ENCODE results near the gene FAM90A1. TPM values are rescaled to one million over a fixed set of nuclear protein-coding genes. Genes with fewer than 3 reads are reported as not detected.
"Not testable (repeated sequence)": the region's sequence is repeated elsewhere in the genome, so short reads cannot be mapped to it uniquely, and the experiment has no call there.

Gene FAM90A1, protein sequence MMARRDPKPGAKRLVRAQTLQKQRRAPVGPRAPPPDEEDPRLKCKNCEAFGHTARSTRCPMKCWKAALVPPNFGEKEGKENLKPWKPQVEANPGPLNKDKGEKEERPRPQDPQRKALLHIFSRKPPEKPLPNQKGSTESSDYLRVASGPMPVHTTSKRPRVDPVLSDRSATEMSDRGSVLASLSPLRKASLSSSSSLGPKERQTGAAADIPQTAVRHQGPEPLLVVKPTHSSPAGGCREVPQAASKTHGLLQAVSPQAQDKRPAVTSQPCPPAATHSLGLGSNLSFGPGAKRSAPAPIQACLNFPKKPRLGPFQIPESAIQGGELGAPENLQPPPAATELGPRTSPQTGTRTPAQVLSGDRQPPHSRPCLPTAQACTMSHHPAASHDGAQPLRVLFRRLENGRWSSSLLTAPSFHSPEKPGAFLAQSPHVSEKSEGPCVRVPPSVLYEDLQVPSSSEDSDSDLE
- under 0.01 TPM for total RNA-seq

DNA sequence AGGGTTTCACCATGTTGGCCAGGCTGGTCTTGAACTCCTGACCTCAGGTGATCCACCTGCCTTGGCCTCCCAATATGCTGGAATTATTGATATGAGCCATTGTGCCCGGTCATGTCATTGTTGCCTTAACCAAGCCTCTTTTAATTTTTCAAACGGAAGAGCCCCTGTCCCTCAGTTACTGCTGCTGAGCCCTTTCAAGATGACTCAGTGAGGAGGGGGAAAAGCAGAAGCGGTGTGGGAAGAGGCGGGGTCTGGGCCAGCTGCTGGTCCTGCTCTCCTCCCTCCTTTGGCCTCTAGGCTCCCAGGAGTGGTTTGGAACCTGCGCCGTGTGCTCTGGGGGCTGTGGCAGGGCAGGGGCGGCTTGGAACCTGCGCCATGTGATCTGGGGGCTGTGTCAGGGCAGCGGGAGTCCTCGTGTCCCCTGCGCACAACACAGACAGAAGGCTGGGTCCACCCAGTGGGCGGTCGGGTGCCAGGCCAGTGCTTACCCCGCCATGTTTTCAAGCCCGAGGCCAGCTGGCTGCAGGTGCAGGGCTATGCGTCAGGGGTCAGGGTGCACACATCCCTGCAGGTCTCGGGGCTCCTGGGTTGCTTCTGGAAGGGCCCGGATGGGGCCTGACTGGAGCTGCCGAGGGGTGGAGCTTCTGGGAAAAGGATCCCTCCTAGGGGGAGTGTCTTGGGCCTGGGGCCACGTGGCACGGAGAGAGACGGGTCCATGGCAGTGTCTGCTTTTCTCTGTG lies at the start of gene FAM90A1:
Gene FAM90A1 (minus strand): TSS at position 627 of the 740 bp plus-strand sequence. CDS start 2,786 bp downstream, outside the sequence.
- DNase-seq (ENCODE audit: low read depth in 2 of 3, low spot score in 2 of 3) = peak in 2 of 3 donors; percentile 42 to 59

GRCh38 chr12:8276397-8276796 lies 49.0 kb upstream of the FAM90A1 start:
- not testable (repeated sequence) for DNase-seq (ENCODE audit: low read depth in 2 of 3, low spot score in 2 of 3)

- DNase-seq (ENCODE audit: low read depth in 2 of 3, low spot score in 2 of 3) = not testable (repeated sequence)
These were observed 39.3 kb upstream of the FAM90A1 start for GRCh38 chr12:8266706-8267105.

DNA sequence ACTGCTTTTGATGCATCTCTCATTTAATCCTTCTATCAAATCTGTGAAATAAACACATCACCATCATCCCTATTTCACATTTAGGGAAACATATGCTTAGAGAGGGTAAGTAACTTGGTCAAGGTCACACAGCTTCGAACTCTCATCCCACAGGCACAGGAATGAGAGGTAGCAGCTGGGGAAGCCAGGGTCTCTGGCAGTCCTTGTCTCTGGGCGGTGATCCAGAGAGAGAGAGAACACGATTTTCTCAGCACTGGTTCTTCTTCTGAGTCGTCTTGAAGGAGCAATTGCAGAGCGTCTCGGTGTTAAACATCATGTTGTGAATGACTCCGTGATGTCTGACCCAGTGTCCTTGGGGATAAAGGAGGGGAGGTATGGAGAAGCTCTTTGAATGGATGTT lies 36.8 kb upstream of the FAM90A1 start:
- not testable (repeated sequence) for DNase-seq (ENCODE audit: low read depth in 2 of 3, low spot score in 2 of 3)

DNA sequence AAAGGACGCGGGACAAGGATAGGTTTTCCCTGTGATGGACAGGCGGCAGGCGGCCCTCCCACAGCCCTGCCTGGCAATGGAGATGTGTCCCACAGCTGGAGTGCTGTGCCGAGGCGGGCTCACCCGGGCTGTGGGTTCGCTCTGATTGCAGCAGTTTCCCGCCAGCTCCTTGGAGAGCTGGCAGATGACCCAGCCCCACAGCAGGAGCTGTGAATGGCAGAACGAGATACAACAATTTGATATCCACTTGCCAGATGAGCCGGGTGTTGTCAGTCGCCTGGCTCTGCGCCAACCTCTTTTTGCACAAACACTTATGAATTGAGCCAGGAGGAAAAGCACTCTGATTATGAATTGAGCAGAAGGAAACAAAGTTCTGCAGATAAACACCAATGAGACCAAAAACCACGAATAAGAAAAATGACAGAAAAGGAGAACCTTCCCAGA lies 33.7 kb upstream of the FAM90A1 start:
- peak in 2 of 3 donors; percentile 32 to 42 for DNase-seq (ENCODE audit: low read depth in 2 of 3, low spot score in 2 of 3)

- DNase-seq (ENCODE audit: low read depth in 2 of 3, low spot score in 2 of 3) = not testable (repeated sequence)
These were observed 28.9 kb upstream of the FAM90A1 start for GRCh38 chr12:8256356-8256755.

GRCh38 chr12:8254705-8255104 lies 27.3 kb upstream of the FAM90A1 start:
- DNase-seq (ENCODE audit: low read depth in 2 of 3, low spot score in 2 of 3) = not testable (repeated sequence)

GRCh38 chr12:8252056-8252818 lies 24.8 kb upstream of the FAM90A1 start:
- not testable (repeated sequence) for DNase-seq (ENCODE audit: low read depth in 2 of 3, low spot score in 2 of 3)

- not testable (repeated sequence) for DNase-seq (ENCODE audit: low read depth in 2 of 3, low spot score in 2 of 3)
These were observed 24.2 kb upstream of the FAM90A1 start for GRCh38 chr12:8251616-8252015.

DNA sequence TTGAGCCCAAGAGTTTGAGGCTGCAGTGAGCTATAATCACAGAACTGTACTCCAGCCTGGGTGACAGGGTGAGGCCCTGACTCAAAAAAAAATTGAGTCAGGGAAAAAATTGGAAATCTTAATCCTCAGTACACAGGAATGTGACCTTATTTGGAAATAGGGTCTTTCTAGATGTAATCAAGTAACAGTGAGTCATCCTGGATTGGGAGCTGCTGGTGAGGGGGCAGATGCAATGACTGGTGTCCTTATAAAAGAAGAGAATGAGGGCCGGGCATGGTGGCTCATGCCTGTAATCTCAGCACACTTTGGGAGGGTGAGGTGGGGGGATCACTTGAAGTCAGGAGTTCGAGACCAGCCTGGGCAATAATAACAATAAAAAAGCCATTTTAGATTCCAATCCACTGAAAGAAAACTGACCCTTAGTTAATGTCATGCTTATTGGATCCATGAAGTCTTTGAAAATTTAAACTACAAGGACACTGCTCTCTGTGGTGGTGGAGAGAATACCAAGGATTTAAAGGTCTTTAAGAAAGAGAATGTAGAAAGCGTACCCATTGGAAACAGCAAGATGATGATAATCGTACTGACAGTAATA lies 19.6 kb upstream of the FAM90A1 start:
- DNase-seq (ENCODE audit: low read depth in 2 of 3, low spot score in 2 of 3) = not testable (repeated sequence)

GRCh38 chr12:8243682-8244161 lies 16.3 kb upstream of the FAM90A1 start:
- DNase-seq (ENCODE audit: low read depth in 2 of 3, low spot score in 2 of 3) = peak in 2 of 3 donors; percentile 14 to 74

- DNase-seq (ENCODE audit: low read depth in 2 of 3, low spot score in 2 of 3) = peak; percentile 89 to 96 (median 92)
These were observed 15.7 kb upstream of the FAM90A1 start for GRCh38 chr12:8242880-8243681.

- DNase-seq (ENCODE audit: low read depth in 2 of 3, low spot score in 2 of 3) = not testable (repeated sequence)
These were observed 15.1 kb upstream of the FAM90A1 start for GRCh38 chr12:8242622-8242879.

DNA sequence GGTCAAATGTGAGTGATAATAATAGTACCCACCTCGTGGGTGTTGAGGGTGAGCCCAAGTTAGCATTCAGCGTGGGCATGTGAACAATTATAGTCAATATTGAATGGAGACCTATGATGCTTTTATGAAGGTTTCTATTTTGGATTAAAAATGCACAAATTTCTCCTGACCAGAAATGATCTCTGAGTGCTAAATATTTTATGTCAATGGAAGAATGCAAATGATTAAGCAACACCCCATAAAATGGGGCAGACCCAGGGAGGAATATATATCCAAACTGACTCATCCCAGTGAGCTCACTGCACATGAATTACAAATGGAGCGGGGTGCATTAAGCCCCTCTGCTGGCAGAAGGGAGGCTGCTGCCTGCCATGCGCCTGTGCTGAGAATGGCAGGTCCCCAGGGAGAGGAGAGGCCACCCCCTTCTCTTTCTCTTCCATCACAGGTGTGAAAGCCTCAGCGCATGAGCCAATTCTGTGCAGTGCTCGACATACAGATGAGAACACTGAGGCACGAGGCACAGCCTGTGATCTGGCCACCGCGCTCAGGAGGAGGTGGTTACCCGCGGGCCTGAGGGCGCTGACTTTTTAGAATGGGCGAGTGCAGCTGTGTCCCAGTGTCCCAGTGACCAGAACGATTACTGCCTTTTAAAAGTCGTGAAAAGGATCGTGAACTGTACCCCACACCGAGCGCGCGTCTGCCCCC lies 14.7 kb upstream of the FAM90A1 start:
- not testable (repeated sequence) for DNase-seq (ENCODE audit: low read depth in 2 of 3, low spot score in 2 of 3)

- not testable (repeated sequence) for DNase-seq (ENCODE audit: low read depth in 2 of 3, low spot score in 2 of 3)
These were observed 13.1 kb upstream of the FAM90A1 start for GRCh38 chr12:8240340-8241114.

DNA sequence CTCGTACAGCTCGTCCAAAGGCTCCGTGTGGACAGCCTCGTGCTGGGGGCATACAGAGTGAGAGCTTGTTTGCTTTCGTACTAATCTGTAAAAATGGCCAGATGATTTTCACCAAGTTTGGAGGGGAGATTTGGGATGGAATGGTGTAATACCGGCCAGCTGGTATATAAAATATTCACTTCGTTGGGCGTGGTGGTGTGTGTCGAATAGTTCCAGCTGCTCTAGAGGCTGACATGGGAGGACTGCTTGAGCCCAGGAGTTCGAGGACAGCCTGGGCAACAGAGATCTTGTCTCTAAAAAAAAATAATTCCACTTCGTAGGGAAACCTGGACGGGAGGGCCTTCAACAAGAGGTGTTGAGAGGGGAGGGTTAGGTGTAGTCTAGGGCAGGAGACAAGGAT lies 9.6 kb upstream of the FAM90A1 start:
- DNase-seq (ENCODE audit: low read depth in 2 of 3, low spot score in 2 of 3) = not testable (repeated sequence)

DNA sequence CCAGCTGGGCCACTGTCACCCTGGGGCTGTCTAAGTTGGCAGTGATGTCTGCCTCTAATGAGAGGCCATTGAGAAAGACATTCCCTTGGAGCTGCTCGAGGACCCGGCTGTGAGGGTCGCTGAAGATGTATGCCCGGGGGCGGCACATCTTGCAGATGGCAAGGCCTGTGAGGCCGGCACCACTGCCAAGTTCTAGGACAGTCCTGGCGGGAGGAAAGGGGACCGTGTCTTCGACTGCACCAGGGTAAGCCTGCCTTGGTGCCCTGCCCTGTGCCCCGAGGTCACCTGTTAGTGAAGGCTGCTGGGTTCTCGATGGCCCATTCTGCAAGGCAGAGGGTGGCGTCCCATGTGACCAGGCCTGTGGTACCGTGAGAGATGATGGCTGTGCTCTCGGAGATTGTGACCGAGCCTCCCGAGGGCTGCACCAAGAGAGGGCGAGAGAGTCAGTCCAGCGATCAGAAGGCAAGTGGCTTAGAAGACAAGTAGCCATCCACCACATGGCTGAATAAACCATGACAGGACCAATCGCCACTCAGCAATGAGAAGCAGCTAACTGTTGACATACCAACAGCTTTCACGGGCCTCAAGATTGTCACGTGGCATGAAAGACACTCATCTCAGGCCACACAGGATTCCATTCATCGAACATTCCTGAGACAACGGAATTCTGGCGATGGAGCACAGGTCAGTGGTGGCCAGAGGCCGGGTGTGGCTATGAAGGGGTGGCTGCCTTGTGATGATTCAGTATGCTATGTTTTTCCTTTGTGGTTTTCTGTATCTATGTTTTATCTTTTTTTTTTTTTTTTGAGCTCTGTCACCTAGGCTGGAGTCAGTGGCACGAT lies 8.1 kb upstream of the FAM90A1 start:
- not testable (repeated sequence) for DNase-seq (ENCODE audit: low read depth in 2 of 3, low spot score in 2 of 3)
